ENCODE results near the gene HEBP1. TPM values are rescaled to one million over a fixed set of nuclear protein-coding genes. Genes with fewer than 3 reads are reported as not detected.

The HEBP1 gene
- total RNA-seq, 1 experiment from 2014 or later = 8.6 TPM

Small RNA genes lying within 50 kb of the gene (small RNA-seq; reads per million reads assigned to genes)
- gene RF00604 = 0.65 to 5.2 reads per million in 2 experiments

Other genes starting within 250 kb of the HEBP1 start
- gene APOLD1, start 214.6 kb downstream of the HEBP1 start, total RNA-seq (2014; rRNA removed; shearing (Covaris generic)) = 0.42 and 1.4 TPM in 2 replicates
- 58.5 and 59.7 TPM in 2 replicates for gene DDX47, start 186.9 kb downstream of the HEBP1 start, total RNA-seq (2014; rRNA removed; shearing (Covaris generic))
- 94.6 and 96.3 TPM in 2 replicates for gene GPRC5A, start 108.7 kb downstream of the HEBP1 start, total RNA-seq (2014; rRNA removed; shearing (Covaris generic))
- not detected in 2 replicates for gene GPRC5D, start 48.1 kb downstream of the HEBP1 start, total RNA-seq (2014; rRNA removed; shearing (Covaris generic))
- 7.4 and 7.8 TPM in 2 replicates for gene FAM234B, start 44.1 kb upstream of the HEBP1 start, total RNA-seq (2014; rRNA removed; shearing (Covaris generic))
- not detected in 2 replicates for gene GSG1, start 103.4 kb upstream of the HEBP1 start, total RNA-seq (2014; rRNA removed; shearing (Covaris generic))
- gene EMP1, start 196.5 kb upstream of the HEBP1 start, total RNA-seq (2014; rRNA removed; shearing (Covaris generic)) = 9.6 and 11.1 TPM in 2 replicates

All from NCI-H460 (cell line).